GM12878 (cell line): ENCODE data around the gene PPP1R12B. TPM values are rescaled to one million over a fixed set of nuclear protein-coding genes. Genes with fewer than 3 reads are reported as not detected.

ENCODE experiments used
- ATAC-seq: fragments of 200-7000 bp; cut with Tn5 transposase; 3 replicates; pipeline ENCODE4 v1.9.1; 2020; ENCODE audit warnings: mild to moderate bottlenecking, moderate library complexity
- BruUV-seq: library from RNA; stranded (reverse); fragments of 400-500 nt; replicated peaks from 2 replicates; lab custom pipeline; 2021; lab: Mats Ljungman, UMichigan
- CTCF ChIA-PET: fragments of 300-600 bp; sonication (Branson Sonifier 250); formaldehyde crosslinking; extraction: SDS; loops from one replicate; lab custom pipeline; 2021; ENCODE audit warnings: inconsistent platforms; lab: Yijun Ruan, JAX
- POLR2A ChIA-PET: fragments of 350-600 bp; formaldehyde crosslinking; extraction: SDS; loops from one replicate; lab custom pipeline; 2021; ENCODE audit warnings: inconsistent platforms; lab: Charles Lee
- RAD21 ChIA-PET: fragments of 300-600 bp; sonication (Branson Sonifier 250); formaldehyde crosslinking; loops from one replicate; lab custom pipeline; 2023; ENCODE audit warnings: antibody characterized with exemption; ENCODE audit not compliant: unreplicated experiment; lab: Charles Lee
- SMC1A ChIA-PET: fragments of 300-600 bp; sonication (Branson Sonifier 250); formaldehyde crosslinking; loops from one replicate; lab custom pipeline; 2023; ENCODE audit not compliant: unreplicated experiment, uncharacterized antibody; lab: Charles Lee
- DNase-seq: peaks from one replicate; pipeline ENCODE4 v3.0.0-alpha.2; 2011; ENCODE audit warnings: low read depth, low spot score
- FAIRE-seq: peaks from 3 replicates; lab custom pipeline; 2011; peaks lifted over from hg19 to GRCh38; lab: Jason Lieb, UNC
- H2AFZ ChIP-seq: 2 replicates; pipeline ENCODE4 v1.6.0; 2011; ENCODE audit warnings: low read depth, low read length, control low read depth; ENCODE audit not compliant: control insufficient read depth
- H3K27ac ChIP-seq: 2 replicates; pipeline ENCODE4 v1.5.1; 2011; ENCODE audit warnings: control low read depth; ENCODE audit not compliant: control insufficient read depth, insufficient read depth
- H3K27me3 ChIP-seq, 2 experiments: replicated peaks in 1 of 2; 2 replicates each; pipeline versions ENCODE4 v1.6.0 to v1.6.1; 2011; ENCODE audit warnings: low read length in 1 of 2; ENCODE audit not compliant: control insufficient read depth in 2 of 2, insufficient read depth in 2 of 2
- H3K36me3 ChIP-seq, 2 experiments: 2 replicates each; pipeline ENCODE4 v1.5.1; 2011; ENCODE audit warnings: low read length in 1 of 2; ENCODE audit not compliant: control insufficient read depth in 2 of 2, insufficient read depth in 2 of 2
- H3K4me1 ChIP-seq: 2 replicates; pipeline ENCODE4 v1.6.1; 2011; ENCODE audit warnings: mild to moderate bottlenecking, low read length, moderate library complexity, mixed read lengths; ENCODE audit not compliant: control insufficient read depth, insufficient read depth
- H3K4me2 ChIP-seq: 2 replicates; pipeline ENCODE4 v1.6.0; 2011; ENCODE audit warnings: control low read depth; ENCODE audit not compliant: control insufficient read depth, insufficient read depth
- H3K4me3 ChIP-seq: fragments of 200-600 bp; sonication (generic); 2 replicates; pipeline ENCODE4 v1.5.1; 2016
- H3K79me2 ChIP-seq: 2 replicates; pipeline ENCODE4 v1.6.0; 2011; ENCODE audit warnings: low read length; ENCODE audit not compliant: control insufficient read depth, insufficient read depth
- H3K9ac ChIP-seq: 2 replicates; pipeline ENCODE4 v1.8.0; 2011; ENCODE audit warnings: low read length, control low read depth, mixed read lengths; ENCODE audit not compliant: control insufficient read depth, insufficient read depth
- H3K9me3 ChIP-seq: replicated peaks from 3 replicates; pipeline ENCODE4 v1.5.1; 2011; ENCODE audit warnings: mild to moderate bottlenecking, low read length; ENCODE audit not compliant: control insufficient read depth, insufficient read depth
- H4K20me1 ChIP-seq: 2 replicates; pipeline ENCODE4 v1.6.0; 2011; ENCODE audit not compliant: control insufficient read depth, insufficient read depth
- CBX3 ChIP-seq: fragments of 200-600 bp; sonication (generic); IDR thresholded peaks from 2 replicates; pipeline ENCODE4 v1.6.1; 2016; ENCODE audit warnings: low read depth, borderline replicate concordance
- CHD2 ChIP-seq: IDR thresholded peaks from 2 replicates; pipeline ENCODE4 v1.6.1; 2011; ENCODE audit warnings: low read depth, low read length, improper control_type of control experiment, borderline replicate concordance
- CHD4 ChIP-seq: fragments of 200-600 bp; sonication (generic); IDR thresholded peaks from 2 replicates; pipeline ENCODE4 v1.6.1; 2016; ENCODE audit warnings: mild to moderate bottlenecking
- EZH2 ChIP-seq: IDR thresholded peaks from 2 replicates; pipeline ENCODE4 v1.6.1; 2012; ENCODE audit warnings: low read depth, mild to moderate bottlenecking, control low read depth, inconsistent platforms, low read length, borderline replicate concordance; ENCODE audit not compliant: control insufficient read depth
- GABPA ChIP-seq: IDR thresholded peaks from 2 replicates; pipeline ENCODE4 v1.6.1; 2014; ENCODE audit warnings: antibody characterized with exemption, low read depth, mild to moderate bottlenecking, inconsistent platforms
- NFYB ChIP-seq: IDR thresholded peaks from 2 replicates; pipeline ENCODE4 v1.6.1; 2011; ENCODE audit warnings: low read depth, mild to moderate bottlenecking, low read length, improper control_type of control experiment, moderate library complexity; ENCODE audit not compliant: insufficient read depth
- PAX5 ChIP-seq: IDR thresholded peaks from 2 replicates; pipeline ENCODE4 v1.6.1; 2011; ENCODE audit warnings: low read depth, low read length, borderline replicate concordance
- PRDM15 ChIP-seq: fragments of 450-650 bp; formaldehyde crosslinking; IDR thresholded peaks from 2 replicates; pipeline ENCODE4 v1.4.0; 2020; ENCODE audit warnings: mild to moderate bottlenecking, moderate library complexity
- RAD51 ChIP-seq: fragments of 450-650 bp; IDR thresholded peaks from 2 replicates; pipeline ENCODE4 v1.6.1; 2016; ENCODE audit warnings: moderate library complexity, mild to moderate bottlenecking, inconsistent platforms
- SIX5 ChIP-seq: IDR thresholded peaks from 2 replicates; pipeline ENCODE4 v1.6.1; 2011; ENCODE audit warnings: mild to moderate bottlenecking, low read depth, low read length, moderate library complexity; ENCODE audit not compliant: severe bottlenecking
- SKIL ChIP-seq: fragments of 450-650 bp; IDR thresholded peaks from 2 replicates; pipeline ENCODE4 v1.6.1; 2017; ENCODE audit warnings: mild to moderate bottlenecking, low read depth, inconsistent platforms; ENCODE audit not compliant: poor library complexity, severe bottlenecking
- USF1 ChIP-seq: IDR thresholded peaks from 2 replicates; pipeline ENCODE4 v1.6.1; 2011; ENCODE audit warnings: borderline replicate concordance, low read depth, mild to moderate bottlenecking, moderate library complexity, mixed read lengths, low read length; ENCODE audit not compliant: insufficient read depth; ENCODE audit errors: extremely low read length
- ZNF217 ChIP-seq: fragments of 450-650 bp; IDR thresholded peaks from 2 replicates; pipeline ENCODE4 v1.6.1; 2017; ENCODE audit warnings: antibody characterized with exemption, mild to moderate bottlenecking
- WGBS: methylation state at CpG from one replicate; pipeline ENCODE4 v1.1.6; 2016; ENCODE audit warnings: low lambda C conversion rate; ENCODE audit not compliant: insufficient replicate concordance, insufficient coverage; ENCODE audit errors: missing lambda C conversion rate; 5-methylcytosine and 5-hydroxymethylcytosine counted together
- in situ Hi-C: fragments of 300-500 bp; cut with MboI; formaldehyde crosslinking; loops from 9 replicates; pipeline ENCODE4 v1.14.3; 2018; ENCODE audit warnings: mixed read lengths
- intact Hi-C: fragments of 100-400 bp; cut with micrococcal nuclease; formaldehyde crosslinking; loops from one replicate; pipeline ENCODE4 v1.14.2; 2022; ENCODE audit not compliant: unreplicated experiment
- polyA plus RNA-seq, 11 experiments: library from polyadenylated mRNA; depleted of rRNA in 4 of 11; unstranded in 6 of 11; stranded (reverse) in 5 of 11; fragments of >200 nt; fragmentation: Nextera tagmentation in 4 of 11; fragmentation: Illumina TruSeq in 1 of 11; extraction: Ambion mirVana in 4 of 11; extraction: Trizol in 1 of 11; gene quantifications; 1 replicate in 1 of 11; 2 replicates in 10 of 11; pipeline versions ENCODE4 v1.2.1 to v1.2.3, GENCODE V29; 2011 to 2016; ENCODE audit warnings: inconsistent platforms in 2 of 11, missing spikeins in 2 of 11, low read depth in 1 of 11
- total RNA-seq, 4 experiments: library from RNA; depleted of rRNA in 3 of 4; stranded (reverse); fragments of >200 nt in 3 of 4; fragmentation: Illumina TruSeq in 1 of 4; extraction: Trizol in 1 of 4; gene quantifications; 2 replicates each; pipeline versions ENCODE4 v1.2.1 to v1.2.3, GENCODE V29; 2013 to 2021

The PPP1R12B gene
- total and polyA plus RNA-seq, 10 of the 15 experiments (the other 5 are each of a cell fraction or from before 2014, with no cell fraction given) = 0.29 to 9.4 (median 4.7) TPM

- 94% methylated on average over 37 of the region's 37 CpGs for WGBS
- RAD21 ChIA-PET = no interaction called here
- intact Hi-C loops = no loop called here
- BruUV-seq = no TSS peak
- no peaks in the 10 kb centered on the region for H3K27me3 ChIP-seq
- no peak for ATAC-seq
- no peaks in the 10 kb centered on the region for H4K20me1 ChIP-seq
- in situ Hi-C loops = no loop called here
- peaks cover 5 to 9% of the 10 kb centered on the region in 2 experiments for H3K36me3 ChIP-seq
- no peak overlapping the region for H3K4me3 ChIP-seq
- no peaks in the 10 kb centered on the region for H3K79me2 ChIP-seq
- H3K27ac ChIP-seq = no peak overlapping the region
- H3K4me2 ChIP-seq = no peak overlapping the region
- SMC1A ChIA-PET = no interaction called here
- no peak overlapping the region for H2AFZ ChIP-seq
- no peaks in the 10 kb centered on the region for H3K4me1 ChIP-seq
- no peak for FAIRE-seq
- POLR2A ChIA-PET = no interaction called here
- no peak overlapping the region for H3K9ac ChIP-seq
- CTCF ChIA-PET = interaction anchor here (1.4 to 1.8 kb wide), 2 partner anchors 11 to 94 kb away, joined by 3 to 4 read pairs; no protein-coding TSS in a partner anchor
- no peak for DNase-seq
- H3K9me3 ChIP-seq = no peaks in the 10 kb centered on the region
- no peak for TF ChIP-seq SIX5
- no peak for TF ChIP-seq CHD2
- no peak for TF ChIP-seq GABPA
- TF ChIP-seq PAX5 = no peak
- TF ChIP-seq CBX3 = no peak
- no peak for TF ChIP-seq EZH2
- TF ChIP-seq PRDM15 (CRISPR knock-in tag) = no peak
- no peak for TF ChIP-seq NFYB
- TF ChIP-seq RAD51 = no peak
- TF ChIP-seq ZNF217 = no peak
- no peak for TF ChIP-seq USF1
- no peak for TF ChIP-seq SKIL
- TF ChIP-seq CHD4 = no peak
These were observed 90.1 kb downstream of the PPP1R12B start for GRCh38 chr1:202438393-202439174.
